Measurements from ENCODE around the gene TERT.

The TERT gene

GRCh38 chr5:1208221-1208742, 86.6 kb downstream of the TERT start:
- Histone ChIP-seq H3K4me1 (ENCODE audit: control insufficient read depth in 2 of 2, insufficient read depth in 2 of 2, low read length in 2 of 2) (peaks cover 0 to 14% of the 10 kb centered on the region in 2 donors), H3K9ac (ENCODE audit: low read depth in 1 of 2, low read length in 2 of 2) (no peak overlapping the region), H3K9me3 (ENCODE audit: control insufficient read depth in 2 of 2, low read length in 2 of 2) (no peaks in the 10 kb centered on the region), H3K27me3 (ENCODE audit: control insufficient read depth in 2 of 2, insufficient read depth in 2 of 2, low read length in 2 of 2) (no peaks in the 10 kb centered on the region), H3K27ac (ENCODE audit: low read depth in 2 of 2, low read length in 2 of 2) (no peak overlapping the region), H3K4me3 (ENCODE audit: low read length in 2 of 2) (no peak overlapping the region), H3K36me3 (ENCODE audit: control insufficient read depth in 2 of 2, insufficient read depth in 2 of 2, low read length in 2 of 2) (no peaks in the 10 kb centered on the region)

- Histone ChIP-seq H3K9ac (ENCODE audit: low read depth in 1 of 2, low read length in 2 of 2) (no peak overlapping the region), H3K4me1 (ENCODE audit: control insufficient read depth in 2 of 2, insufficient read depth in 2 of 2, low read length in 2 of 2) (peaks cover 0 to 14% of the 10 kb centered on the region in 2 donors), H3K27ac (ENCODE audit: low read depth in 2 of 2, low read length in 2 of 2) (no peak overlapping the region), H3K27me3 (ENCODE audit: control insufficient read depth in 2 of 2, insufficient read depth in 2 of 2, low read length in 2 of 2) (no peaks in the 10 kb centered on the region), H3K4me3 (ENCODE audit: low read length in 2 of 2) (no peak overlapping the region), H3K36me3 (ENCODE audit: control insufficient read depth in 2 of 2, insufficient read depth in 2 of 2, low read length in 2 of 2) (no peaks in the 10 kb centered on the region), H3K9me3 (ENCODE audit: control insufficient read depth in 2 of 2, low read length in 2 of 2) (no peaks in the 10 kb centered on the region)
Observed at GRCh38 chr5:1207555-1207954, 87.3 kb downstream of the TERT start.

- no peaks in the 10 kb centered on the region for H3K36me3 ChIP-seq (ENCODE audit: control insufficient read depth in 2 of 2, insufficient read depth in 2 of 2, low read length in 2 of 2)
- no peak overlapping the region for H3K27ac ChIP-seq (ENCODE audit: low read depth in 2 of 2, low read length in 2 of 2)
- no peak overlapping the region for H3K4me3 ChIP-seq (ENCODE audit: low read length in 2 of 2)
- no peak overlapping the region for H3K9ac ChIP-seq (ENCODE audit: low read depth in 1 of 2, low read length in 2 of 2)
- H3K4me1 ChIP-seq (ENCODE audit: control insufficient read depth in 2 of 2, insufficient read depth in 2 of 2, low read length in 2 of 2), result peaks cover 0 to 14% of the 10 kb centered on the region in 2 donors
- no peaks in the 10 kb centered on the region for H3K27me3 ChIP-seq (ENCODE audit: control insufficient read depth in 2 of 2, insufficient read depth in 2 of 2, low read length in 2 of 2)
- no peaks in the 10 kb centered on the region for H3K9me3 ChIP-seq (ENCODE audit: control insufficient read depth in 2 of 2, low read length in 2 of 2)
Observed at GRCh38 chr5:1206521-1207412, 88.1 kb downstream of the TERT start.

- peaks cover 2 to 5% of the 10 kb centered on the region in 2 donors for H3K27me3 ChIP-seq (ENCODE audit: control insufficient read depth in 2 of 2, insufficient read depth in 2 of 2, low read length in 2 of 2)
Observed at GRCh38 chr5:1205255-1206180, 89.3 kb downstream of the TERT start.

GRCh38 chr5:1204693-1205242, 90.1 kb downstream of the TERT start:
- Histone ChIP-seq H3K4me1 (ENCODE audit: control insufficient read depth in 2 of 2, insufficient read depth in 2 of 2, low read length in 2 of 2) (peaks cover 0 to 22% of the 10 kb centered on the region in 2 donors), H3K9ac (ENCODE audit: low read depth in 1 of 2, low read length in 2 of 2) (no peak overlapping the region), H3K9me3 (ENCODE audit: control insufficient read depth in 2 of 2, low read length in 2 of 2) (no peaks in the 10 kb centered on the region), H3K27ac (ENCODE audit: low read depth in 2 of 2, low read length in 2 of 2) (no peak overlapping the region), H3K27me3 (ENCODE audit: control insufficient read depth in 2 of 2, insufficient read depth in 2 of 2, low read length in 2 of 2) (peaks cover 5 to 10% of the 10 kb centered on the region in 2 donors), H3K36me3 (ENCODE audit: control insufficient read depth in 2 of 2, insufficient read depth in 2 of 2, low read length in 2 of 2) (no peaks in the 10 kb centered on the region), H3K4me3 (ENCODE audit: low read length in 2 of 2) (no peak overlapping the region)

More at GRCh38 chr5:1205255-1206180, 89.3 kb downstream of the TERT start:
- Histone ChIP-seq H3K9me3 (ENCODE audit: control insufficient read depth in 2 of 2, low read length in 2 of 2) (no peaks in the 10 kb centered on the region), H3K36me3 (ENCODE audit: control insufficient read depth in 2 of 2, insufficient read depth in 2 of 2, low read length in 2 of 2) (no peaks in the 10 kb centered on the region), H3K4me1 (ENCODE audit: control insufficient read depth in 2 of 2, insufficient read depth in 2 of 2, low read length in 2 of 2) (peaks cover 0 to 19% of the 10 kb centered on the region in 2 donors), H3K9ac (ENCODE audit: low read depth in 1 of 2, low read length in 2 of 2) (no peak overlapping the region), H3K4me3 (ENCODE audit: low read length in 2 of 2) (no peak overlapping the region), H3K27ac (ENCODE audit: low read depth in 2 of 2, low read length in 2 of 2) (no peak overlapping the region)

- H3K4me3 ChIP-seq (ENCODE audit: low read length in 2 of 2), result no peak overlapping the region
- H3K4me1 ChIP-seq (ENCODE audit: control insufficient read depth in 2 of 2, insufficient read depth in 2 of 2, low read length in 2 of 2), result peaks cover 0 to 17% of the 10 kb centered on the region in 2 donors
- no peak overlapping the region for H3K9ac ChIP-seq (ENCODE audit: low read depth in 1 of 2, low read length in 2 of 2)
- no peaks in the 10 kb centered on the region for H3K9me3 ChIP-seq (ENCODE audit: control insufficient read depth in 2 of 2, low read length in 2 of 2)
- no peak overlapping the region for H3K27ac ChIP-seq (ENCODE audit: low read depth in 2 of 2, low read length in 2 of 2)
- H3K36me3 ChIP-seq (ENCODE audit: control insufficient read depth in 2 of 2, insufficient read depth in 2 of 2, low read length in 2 of 2), result no peaks in the 10 kb centered on the region
- peaks cover 9 to 10% of the 10 kb centered on the region in 2 donors for H3K27me3 ChIP-seq (ENCODE audit: control insufficient read depth in 2 of 2, insufficient read depth in 2 of 2, low read length in 2 of 2)
Observed at GRCh38 chr5:1203968-1204692, 90.7 kb downstream of the TERT start.

GRCh38 chr5:1203311-1203967, 91.4 kb downstream of the TERT start:
- Histone ChIP-seq H3K27me3 (ENCODE audit: control insufficient read depth in 2 of 2, insufficient read depth in 2 of 2, low read length in 2 of 2) (peaks cover 10 to 11% of the 10 kb centered on the region in 2 donors), H3K4me1 (ENCODE audit: control insufficient read depth in 2 of 2, insufficient read depth in 2 of 2, low read length in 2 of 2) (peaks cover 0 to 15% of the 10 kb centered on the region in 2 donors), H3K4me3 (ENCODE audit: low read length in 2 of 2) (no peak overlapping the region), H3K27ac (ENCODE audit: low read depth in 2 of 2, low read length in 2 of 2) (no peak overlapping the region), H3K9me3 (ENCODE audit: control insufficient read depth in 2 of 2, low read length in 2 of 2) (no peaks in the 10 kb centered on the region), H3K36me3 (ENCODE audit: control insufficient read depth in 2 of 2, insufficient read depth in 2 of 2, low read length in 2 of 2) (no peaks in the 10 kb centered on the region), H3K9ac (ENCODE audit: low read depth in 1 of 2, low read length in 2 of 2) (no peak overlapping the region)

All from mucosa of rectum (tissue), 2 donors.